Breast epithelium (tissue), 4 donors: ENCODE results near the gene RUNX3. TPM values are rescaled to one million over a fixed set of nuclear protein-coding genes. Genes with fewer than 3 reads are reported as not detected.

Source experiments
- DNase-seq, 2 donors: peaks; one replicate each; pipeline ENCODE4 v3.0.0-alpha.2; 2019; ENCODE audit warnings: low spot score in 2 of 2
- H3K27ac ChIP-seq, 2 donors: fragments of 200-600 bp; sonication (generic) in 1 of 2; one replicate each; pipeline ENCODE4 v1.5.1; 2016 to 2019; ENCODE audit warnings: mild to moderate bottlenecking in 1 of 2
- H3K27me3 ChIP-seq, 2 donors: fragments of 200-600 bp; sonication (generic) in 1 of 2; one replicate each; pipeline versions ENCODE4 v1.5.1 to v1.6.0; 2017 to 2019; ENCODE audit warnings: control low read depth in 1 of 2, mild to moderate bottlenecking in 1 of 2
- H3K36me3 ChIP-seq: fragments of 200-600 bp; one replicate; pipeline ENCODE4 v1.5.1; 2019
- H3K4me1 ChIP-seq, 2 donors: fragments of 200-600 bp; sonication (generic); one replicate each; pipeline ENCODE4 v1.5.1; 2016 to 2019; ENCODE audit warnings: control low read depth in 1 of 2
- H3K4me3 ChIP-seq, 3 donors: fragments of 200-600 bp; sonication (generic); 1 replicate in 2 of 3; 2 replicates in 1 of 3; pipeline ENCODE4 v1.5.1; 2016 to 2019; ENCODE audit warnings: mild to moderate bottlenecking in 3 of 3, moderate library complexity in 2 of 3
- H3K9me3 ChIP-seq, 2 donors: fragments of 200-600 bp; sonication (generic) in 1 of 2; one replicate each; pipeline ENCODE4 v1.5.1; 2016 to 2019; ENCODE audit warnings: control low read depth in 1 of 2
- CTCF ChIP-seq, 3 donors: fragments of 450-650 bp; IDR thresholded peaks; one replicate each; pipeline ENCODE4 v1.5.1; 2016 to 2017; ENCODE audit warnings: antibody characterized with exemption in 3 of 3, mild to moderate bottlenecking in 3 of 3, moderate library complexity in 3 of 3
- POLR2A ChIP-seq: fragments of 450-650 bp; IDR thresholded peaks from one replicate; pipeline ENCODE4 v1.6.1; 2016; ENCODE audit warnings: antibody characterized with exemption, mild to moderate bottlenecking, moderate library complexity
- POLR2AphosphoS5 ChIP-seq, 3 donors: sonication (generic); formaldehyde crosslinking; IDR thresholded peaks; one replicate each; pipeline ENCODE4 v1.6.1; 2017; ENCODE audit warnings: antibody characterized with exemption in 3 of 3
- intact Hi-C: fragments of 100-400 bp; cut with DNase I; formaldehyde crosslinking; loops from one replicate; pipeline ENCODE4 v1.15.1; 2023; ENCODE audit warnings: low total_unique reads
- total RNA-seq, 3 donors: library from RNA; depleted of rRNA; stranded (reverse); fragments of >200 nt; gene quantifications; one replicate each; pipeline ENCODE4 v1.1.0, GENCODE V29; 2016

Gene RUNX3
- total RNA-seq, 3 donors from 2014 or later, result 1.9 to 9.1 (median 5.6) TPM

GRCh38 chr1:24955779-24956365 is 25.8 kb upstream of the RUNX3 start:
- no peaks in the 10 kb centered on the region for H3K4me1 ChIP-seq
- TF ChIP-seq CTCF (IDR thresholded peaks at IDR 0.05) (no peak), POLR2A (no peak), POLR2AphosphoS5 (IDR thresholded peaks at IDR 0.05) (no peak)
- intact Hi-C loops, result no loop called here
- no peak for DNase-seq
- H3K27ac ChIP-seq, result no peak overlapping the region
- H3K27me3 ChIP-seq, result no peaks in the 10 kb centered on the region
- H3K36me3 ChIP-seq, result no peaks in the 10 kb centered on the region
- no peak overlapping the region for H3K4me3 ChIP-seq
- no peaks in the 10 kb centered on the region for H3K9me3 ChIP-seq

GRCh38 chr1:24955161-24955560 is 25.1 kb upstream of the RUNX3 start:
- H3K9me3 ChIP-seq, result no peaks in the 10 kb centered on the region
- H3K36me3 ChIP-seq, result no peaks in the 10 kb centered on the region
- DNase-seq, result no peak
- no peak overlapping the region for H3K27ac ChIP-seq
- H3K27me3 ChIP-seq, result no peaks in the 10 kb centered on the region
- H3K4me1 ChIP-seq, result no peaks in the 10 kb centered on the region
- TF ChIP-seq CTCF (IDR thresholded peaks at IDR 0.05) (no peak), POLR2AphosphoS5 (IDR thresholded peaks at IDR 0.05) (no peak), POLR2A (no peak)
- no peak overlapping the region for H3K4me3 ChIP-seq
- intact Hi-C loops, result no loop called here

- no peaks in the 10 kb centered on the region for H3K27me3 ChIP-seq
- DNase-seq, result no peak
- TF ChIP-seq POLR2A (no peak), CTCF (IDR thresholded peaks at IDR 0.05) (no peak), POLR2AphosphoS5 (IDR thresholded peaks at IDR 0.05) (no peak)
- H3K36me3 ChIP-seq, result no peaks in the 10 kb centered on the region
- intact Hi-C loops, result no loop called here
- no peaks in the 10 kb centered on the region for H3K9me3 ChIP-seq
- no peak overlapping the region for H3K4me3 ChIP-seq
- H3K27ac ChIP-seq, result no peak overlapping the region
- no peaks in the 10 kb centered on the region for H3K4me1 ChIP-seq
Measured at GRCh38 chr1:24954631-24955030, 24.6 kb upstream of the RUNX3 start.

GRCh38 chr1:24954022-24954421 is 23.9 kb upstream of the RUNX3 start:
- intact Hi-C loops, result no loop called here
- H3K27me3 ChIP-seq, result no peaks in the 10 kb centered on the region
- no peaks in the 10 kb centered on the region for H3K4me1 ChIP-seq
- TF ChIP-seq POLR2AphosphoS5 (IDR thresholded peaks at IDR 0.05) (no peak), CTCF (IDR thresholded peaks at IDR 0.05) (no peak), POLR2A (no peak)
- no peak for DNase-seq
- no peaks in the 10 kb centered on the region for H3K36me3 ChIP-seq
- no peaks in the 10 kb centered on the region for H3K9me3 ChIP-seq
- no peak overlapping the region for H3K4me3 ChIP-seq
- no peak overlapping the region for H3K27ac ChIP-seq

GRCh38 chr1:24952413-24952841 is 22.4 kb upstream of the RUNX3 start:
- no peak overlapping the region for H3K27ac ChIP-seq
- no peak for TF ChIP-seq POLR2AphosphoS5 (IDR thresholded peaks at IDR 0.05)
- TF ChIP-seq CTCF (IDR thresholded peaks at IDR 0.05), result no peak
- TF ChIP-seq POLR2A, result no peak
- no peak overlapping the region for H3K4me3 ChIP-seq
- H3K36me3 ChIP-seq, result no peaks in the 10 kb centered on the region
- intact Hi-C loops, result no loop called here
- no peaks in the 10 kb centered on the region for H3K27me3 ChIP-seq
- H3K4me1 ChIP-seq, result no peaks in the 10 kb centered on the region
- H3K9me3 ChIP-seq, result no peaks in the 10 kb centered on the region
- no peak for DNase-seq
